GM10266 (cell line): ENCODE data around the gene DMWD.
"Not testable (repeated sequence)": the region's sequence is repeated elsewhere in the genome, so short reads cannot be mapped to it uniquely, and the experiment has no call there.

Experiments
- DNase-seq: peaks from one replicate; pipeline ENCODE4 v3.0.0; 2012; ENCODE audit errors: extremely low spot score
- CTCF ChIP-seq: IDR thresholded peaks from 2 replicates; pipeline ENCODE4 v1.5.1; 2012; ENCODE audit warnings: mild to moderate bottlenecking, low read depth; ENCODE audit not compliant: control insufficient read depth, insufficient read depth; ENCODE audit errors: missing control alignments

The DMWD gene

GRCh38 chr19:45753548-45753947, 39.1 kb downstream of the DMWD start:
- DNase-seq: no peak
- peak; percentile 18 for TF ChIP-seq CTCF

GRCh38 chr19:45752639-45753038, 40.0 kb downstream of the DMWD start:
- DNase-seq: no peak
- no peak for TF ChIP-seq CTCF

GRCh38 chr19:45751483-45751882, 41.2 kb downstream of the DMWD start:
- DNase-seq: not testable (repeated sequence)

- DNase-seq: no peak
- TF ChIP-seq CTCF: no peak
These were observed 45.1 kb downstream of the DMWD start for GRCh38 chr19:45747513-45747912.

- no peak for TF ChIP-seq CTCF
- no peak for DNase-seq
These were observed 45.8 kb downstream of the DMWD start for GRCh38 chr19:45746866-45747265.

- TF ChIP-seq CTCF: no peak
- DNase-seq: no peak
These were observed 47.0 kb downstream of the DMWD start for GRCh38 chr19:45745606-45746005.

- TF ChIP-seq CTCF: no peak
- DNase-seq: no peak
These were observed 49.7 kb downstream of the DMWD start for GRCh38 chr19:45742969-45743368.
